ENCODE results near the gene DHRSX.

DNA sequence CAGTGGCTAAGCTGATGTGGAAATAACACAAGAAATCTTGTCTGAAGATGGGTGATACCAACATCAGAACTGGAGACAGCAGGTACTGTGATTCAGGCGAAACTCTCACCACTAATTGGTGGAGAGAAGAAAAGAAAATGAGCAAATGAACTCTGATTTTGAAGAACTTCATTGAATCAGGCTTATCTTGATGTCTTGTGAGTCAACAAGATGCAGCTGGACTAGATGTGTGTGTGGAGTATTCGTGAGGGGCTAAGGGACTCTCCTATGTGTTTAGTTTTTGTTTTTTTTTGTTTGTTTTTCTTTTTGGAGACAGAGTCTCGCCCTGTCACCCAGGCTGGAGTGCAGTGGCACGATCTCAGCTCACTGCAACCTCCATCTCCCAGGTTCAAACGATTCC is 131.6 kb downstream of the DHRSX start:
- no peak for TF ChIP-seq CHD4 (IDR thresholded peaks at IDR 0.05)
- no peak for TF ChIP-seq JUND (IDR thresholded peaks at IDR 0.05; ENCODE audit: low read depth, low read length)
- no peak for TF ChIP-seq TAF1 (IDR thresholded peaks at IDR 0.05; ENCODE audit: borderline replicate concordance, low read depth, low read length)
